HG02642 (cell line): ENCODE results near the gene HES7.

Source experiments
- ATAC-seq: cut with Tn5 transposase; IDR thresholded peaks from one replicate; pipeline ENCODE4 v1.9.1; 2021; ENCODE audit warnings: mild to moderate bottlenecking; ENCODE audit not compliant: unreplicated experiment, poor library complexity

Gene HES7

DNA sequence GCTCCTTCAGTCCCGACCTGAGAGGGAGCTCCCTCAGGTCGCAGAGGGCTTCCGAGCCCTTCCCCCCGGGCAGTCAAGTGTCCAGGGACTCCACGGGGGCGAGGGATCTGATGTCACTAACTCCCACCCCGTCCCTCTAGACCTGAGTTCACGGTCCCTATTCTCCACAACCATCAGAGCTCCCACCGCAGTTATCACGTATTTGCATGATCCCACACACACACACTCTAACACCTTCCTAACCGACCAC, 32.0 kb upstream of the HES7 start:
- no peak for ATAC-seq

DNA sequence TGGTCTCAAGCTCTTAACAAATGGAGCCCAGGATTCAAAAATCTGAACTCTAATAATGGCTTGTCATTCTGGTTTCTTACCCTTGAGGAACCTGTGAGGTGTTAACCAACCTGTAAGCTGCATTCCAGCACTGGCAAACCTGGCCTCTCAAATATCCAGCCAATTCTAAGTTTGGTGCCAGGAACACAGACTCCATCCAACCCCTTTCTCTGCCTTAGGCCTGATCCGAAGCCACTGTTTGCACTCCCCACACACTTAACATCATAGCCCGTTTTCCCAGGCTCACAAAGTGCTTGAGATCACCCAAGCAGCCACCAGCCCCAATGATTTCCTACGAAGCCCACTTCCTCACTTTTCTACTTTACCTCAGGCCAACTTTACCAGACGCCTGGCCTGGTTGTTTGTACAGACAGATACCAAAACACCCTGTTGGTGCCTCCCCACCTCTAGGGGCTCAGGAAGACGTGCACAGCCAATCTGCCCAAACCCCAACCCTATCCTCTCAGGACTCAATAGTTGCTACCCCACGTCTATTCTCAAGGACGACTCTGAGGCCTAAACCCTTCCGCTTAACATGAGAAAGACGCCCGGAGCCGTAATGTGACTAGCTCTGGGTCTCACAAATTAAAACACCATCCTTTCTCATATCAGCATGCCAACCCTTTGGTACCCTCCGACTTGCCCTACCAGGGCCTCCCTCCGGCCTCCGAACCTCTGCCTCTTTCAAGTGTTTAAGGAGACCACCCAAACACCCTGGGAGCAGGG, 31.5 kb upstream of the HES7 start:
- no peak for ATAC-seq

GRCh38 chr17:8154608-8155155, 30.8 kb upstream of the HES7 start:
- no peak for ATAC-seq

DNA sequence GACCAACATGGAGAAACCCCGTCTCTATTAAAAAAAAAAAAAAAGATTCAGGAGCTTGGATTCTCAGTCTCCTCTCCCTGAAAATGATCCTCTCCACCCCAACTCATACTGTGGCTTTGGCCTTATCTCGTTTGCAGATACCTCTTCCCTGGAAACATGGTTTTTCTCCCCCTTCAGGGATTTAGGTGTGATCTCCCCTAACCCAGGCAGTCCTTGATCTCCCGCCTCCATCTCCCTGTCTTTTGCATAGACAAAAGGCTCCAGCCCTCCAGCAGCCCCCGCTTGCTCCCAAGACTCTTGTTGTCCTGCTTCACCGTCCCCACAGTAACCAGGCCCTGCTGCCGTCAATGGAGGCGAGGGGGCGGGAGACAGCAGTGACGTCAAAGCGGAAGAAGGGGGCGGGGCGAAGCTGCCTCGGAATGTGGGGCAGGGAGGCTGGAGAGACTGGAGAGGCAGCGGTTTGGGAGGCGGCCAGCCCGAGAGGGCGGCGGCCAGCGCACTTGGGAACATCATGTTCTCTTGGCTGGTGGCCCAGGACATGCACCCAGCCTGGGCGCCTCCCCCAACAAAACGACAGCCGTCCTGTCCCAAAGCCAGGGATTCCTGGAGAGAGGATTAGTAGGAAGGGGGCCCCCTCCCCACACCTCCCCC, 30.2 kb upstream of the HES7 start:
- ATAC-seq: no peak

- ATAC-seq: no peak
Measured at GRCh38 chr17:8153525-8153956, 29.6 kb upstream of the HES7 start.

- no peak for ATAC-seq
Measured at GRCh38 chr17:8153031-8153451, 29.1 kb upstream of the HES7 start.

DNA sequence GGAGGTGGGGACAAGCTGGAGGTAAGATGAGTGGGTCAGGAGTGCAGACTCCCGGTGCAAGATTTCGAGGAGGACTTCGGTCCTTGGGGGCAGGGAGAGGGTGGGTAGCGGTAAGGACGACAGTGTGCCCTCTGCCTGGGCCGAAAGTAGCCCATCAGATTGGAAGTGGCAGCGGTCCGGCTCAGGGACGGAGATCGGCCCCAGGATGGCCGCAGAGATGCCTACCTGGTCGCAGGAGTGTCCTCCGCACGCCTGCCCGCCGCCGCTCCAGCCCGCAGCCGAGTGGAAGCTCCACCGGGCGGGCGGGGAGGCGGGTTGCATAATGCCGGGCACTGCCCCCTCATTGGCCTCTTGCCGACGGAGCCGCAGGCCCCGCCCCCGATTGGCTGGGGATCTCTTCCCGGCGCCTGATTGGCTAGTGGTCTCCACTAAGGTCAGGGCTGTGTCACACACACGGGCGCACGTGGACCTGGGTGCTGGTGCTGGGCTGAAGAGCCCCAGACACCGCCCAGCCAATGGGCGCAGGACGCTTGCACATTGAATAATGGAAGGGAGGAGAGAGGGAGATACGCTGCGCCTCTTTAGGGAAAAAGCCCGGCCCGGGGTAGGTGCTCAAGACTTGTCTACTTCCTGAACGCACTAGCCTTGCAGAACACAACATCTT, 28.3 kb upstream of the HES7 start, which contains the start of gene PER1:
Gene PER1, minus strand, starts transcription at position 293 of the 664 bp plus-strand sequence. CDS start 1,698 bp downstream, outside the sequence.
- ATAC-seq: peak; percentile 16

DNA sequence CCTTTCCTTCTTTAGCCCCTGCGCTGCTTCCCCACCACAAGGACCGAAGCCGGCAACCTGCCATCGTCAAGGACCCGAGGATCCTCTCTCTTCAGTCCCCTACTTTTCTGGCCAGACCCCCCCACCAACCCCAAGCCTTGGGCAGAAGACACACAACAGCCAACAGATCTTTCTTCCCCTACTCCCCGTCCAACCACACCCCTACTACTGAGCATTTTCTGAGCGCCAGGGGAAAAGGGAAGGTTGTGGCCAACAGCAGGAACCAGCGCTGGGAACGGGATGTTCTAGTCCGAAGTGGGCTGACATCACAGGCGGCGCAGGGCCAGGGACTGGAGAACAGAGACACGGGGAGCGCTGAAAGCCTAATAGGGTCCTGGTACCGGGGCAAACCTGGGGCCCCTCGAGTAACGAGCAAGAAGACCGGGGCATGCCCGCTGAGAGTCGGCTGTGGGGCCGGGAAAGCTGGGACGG, 27.8 kb upstream of the HES7 start:
- no peak for ATAC-seq

DNA sequence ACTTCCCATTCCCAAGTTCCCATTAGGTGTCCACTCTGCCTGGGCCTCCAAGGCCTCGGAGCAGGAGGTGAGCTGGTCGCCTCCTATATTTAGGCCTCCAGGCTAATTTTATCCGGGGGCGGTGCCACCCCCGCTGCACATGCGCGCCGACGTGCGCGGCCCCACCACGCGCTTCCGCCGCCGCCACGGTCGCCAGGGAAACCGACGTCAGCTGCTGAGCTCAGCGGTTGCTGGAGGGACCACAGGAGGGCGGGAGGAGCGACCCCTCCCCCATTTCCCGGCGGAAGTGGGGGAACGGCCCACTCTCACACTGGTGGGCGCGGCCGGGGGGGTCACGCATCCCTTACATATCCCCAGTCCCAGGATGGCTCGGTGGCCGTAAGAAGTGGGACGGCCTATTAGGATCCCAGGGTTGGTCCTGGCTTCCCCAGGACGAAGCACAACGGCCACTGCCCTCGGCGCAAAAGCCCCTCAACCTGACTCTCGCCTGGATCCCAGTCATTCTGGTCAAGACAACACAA, 27.3 kb upstream of the HES7 start:
- ATAC-seq: peak; percentile 53

DNA sequence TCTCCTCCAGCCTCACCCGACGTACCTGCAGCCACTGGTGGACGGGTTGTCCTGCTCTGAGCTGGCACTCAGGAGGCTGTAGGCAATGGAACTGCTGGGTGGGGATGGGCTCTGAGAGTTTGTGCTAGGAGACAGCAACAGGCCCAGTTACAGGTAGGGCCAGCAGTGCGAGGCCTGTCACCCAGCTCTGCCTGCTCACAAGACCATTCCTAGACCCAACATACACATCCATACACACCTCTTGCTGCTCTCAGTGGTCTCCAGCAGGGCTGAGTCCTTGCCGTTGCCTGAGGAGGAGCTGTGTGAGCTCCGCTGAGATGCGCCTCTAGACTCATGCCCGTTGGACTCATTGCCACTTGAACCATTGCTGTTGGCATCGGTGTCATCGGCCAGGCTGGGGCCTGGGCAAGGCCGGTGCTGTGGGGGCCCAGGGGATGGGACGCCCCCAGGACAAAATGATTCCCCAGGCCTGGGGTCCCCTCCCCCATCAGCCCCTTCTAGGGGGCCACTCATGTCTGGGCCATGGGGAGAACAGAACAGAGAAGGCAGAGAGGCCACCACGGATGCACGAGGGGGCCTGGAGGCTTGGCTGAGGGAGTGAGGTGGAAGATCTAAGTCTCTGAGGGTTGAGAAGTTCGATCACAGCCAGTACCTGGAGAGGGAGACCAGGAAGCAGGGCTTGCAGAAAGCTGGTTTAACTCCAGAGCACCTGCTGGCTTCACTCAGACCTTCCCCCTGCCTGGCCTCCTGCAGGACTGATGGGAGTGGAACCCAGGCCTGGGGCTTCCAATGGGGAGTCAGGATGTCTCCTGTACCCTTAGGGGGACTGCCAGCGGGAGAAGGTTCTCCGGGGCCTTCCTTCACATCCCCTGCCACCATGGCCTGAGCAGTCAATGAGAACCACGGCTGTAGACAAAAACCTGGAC, 26.6 kb upstream of the HES7 start:
- no peak for ATAC-seq

DNA sequence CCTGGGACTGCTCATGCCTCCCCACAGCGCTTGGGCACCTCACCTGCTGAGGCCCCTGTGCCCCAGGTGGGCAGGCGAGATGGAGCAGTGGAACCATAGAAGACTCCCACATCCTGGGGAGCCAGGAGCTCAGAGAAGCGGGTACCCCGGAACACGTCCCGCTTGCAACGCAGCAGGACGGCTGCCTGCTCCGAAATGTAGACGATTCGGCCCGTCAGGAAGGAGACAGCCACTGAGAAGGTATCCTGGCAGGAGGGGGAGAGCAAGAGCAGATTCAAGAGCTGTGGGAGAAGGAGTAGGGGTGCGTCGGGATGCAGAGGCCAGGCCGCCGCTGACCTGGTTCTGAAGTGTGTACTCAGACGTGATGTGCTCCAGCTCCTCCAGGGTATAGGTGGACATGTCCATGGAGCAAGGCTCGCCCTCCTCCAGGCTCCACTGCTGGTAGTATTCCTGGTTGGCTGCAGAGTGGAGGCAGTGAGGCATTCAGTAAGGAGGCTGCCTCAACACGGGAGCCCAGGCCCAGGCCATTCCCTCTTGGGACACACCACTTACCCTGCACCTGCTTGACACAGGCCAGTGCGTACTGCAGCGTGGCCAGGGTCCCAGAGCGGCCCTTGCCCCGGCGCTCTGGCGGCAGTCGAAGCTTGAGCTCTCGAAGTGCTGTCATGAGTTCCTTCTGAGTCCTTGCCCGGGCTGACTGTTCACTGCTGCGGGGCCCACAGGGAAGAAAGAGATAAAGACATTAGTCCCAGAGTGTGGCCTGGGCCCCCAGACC, 25.7 kb upstream of the HES7 start:
- no peak for ATAC-seq

GRCh38 chr17:8148560-8148959, 24.7 kb upstream of the HES7 start:
- no peak for ATAC-seq

DNA sequence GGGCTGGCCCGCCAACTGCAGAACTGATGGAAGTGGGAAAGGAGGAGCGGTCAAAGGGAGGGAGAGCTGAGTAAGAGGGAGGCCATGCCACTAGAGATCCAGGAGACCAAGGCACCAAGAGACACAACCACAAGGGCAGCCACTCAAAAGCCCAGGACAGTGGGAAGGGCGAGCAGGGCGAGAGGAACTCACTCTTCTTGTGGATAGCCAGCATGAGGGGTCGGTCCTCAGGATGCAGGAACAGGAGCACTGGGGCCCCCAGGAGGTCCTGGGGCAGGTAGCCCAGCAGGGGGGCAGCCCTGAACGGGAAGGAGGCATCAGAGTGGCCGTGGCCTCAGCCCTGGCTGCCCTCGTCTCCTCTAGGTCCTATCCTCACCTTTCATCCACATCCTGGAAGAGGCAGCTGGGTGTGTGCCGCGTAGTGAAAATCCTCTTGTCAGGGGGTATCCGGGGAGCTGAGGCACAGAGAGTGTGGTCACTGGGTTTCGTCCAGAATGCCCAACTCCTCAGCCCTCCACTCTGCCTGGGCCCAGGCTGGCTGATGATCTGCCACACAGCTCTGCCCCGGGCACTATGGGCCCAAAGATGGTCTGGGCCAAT, 24.0 kb upstream of the HES7 start:
- no peak for ATAC-seq

DNA sequence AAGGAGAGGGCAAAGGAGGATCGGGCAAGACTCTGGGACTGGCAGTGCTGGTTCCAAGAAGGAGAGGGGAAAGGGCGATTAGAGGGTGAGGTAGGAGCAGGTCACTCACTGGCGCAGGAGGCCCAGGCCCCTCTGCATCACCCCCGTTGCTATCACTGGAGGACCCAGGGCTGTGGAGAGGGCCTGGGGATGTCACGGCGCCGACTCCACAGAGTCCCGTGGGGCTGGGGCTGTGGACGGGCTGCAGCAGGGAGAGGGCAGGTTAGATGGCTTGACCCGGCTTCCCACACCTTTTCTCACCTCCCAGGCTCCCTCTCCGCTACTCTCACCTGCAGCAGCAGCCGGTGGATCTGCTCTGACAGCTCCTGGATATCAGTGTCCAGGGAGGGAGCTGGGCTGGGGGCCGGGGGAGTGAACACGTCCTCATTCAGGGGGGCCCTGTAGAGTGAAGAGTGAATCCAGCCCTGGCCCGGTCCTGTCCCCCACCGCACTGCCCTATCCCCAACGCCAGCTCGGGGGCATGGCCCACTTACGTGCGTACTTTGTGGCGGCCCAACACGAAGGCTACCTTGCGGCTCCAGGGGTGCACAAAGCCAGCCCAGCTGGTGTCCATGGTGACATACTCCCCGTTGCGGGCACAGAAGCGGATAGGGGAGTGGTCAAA, 23.4 kb upstream of the HES7 start:
- no peak for ATAC-seq

GRCh38 chr17:8146381-8147140, 22.7 kb upstream of the HES7 start:
- ATAC-seq: no peak

DNA sequence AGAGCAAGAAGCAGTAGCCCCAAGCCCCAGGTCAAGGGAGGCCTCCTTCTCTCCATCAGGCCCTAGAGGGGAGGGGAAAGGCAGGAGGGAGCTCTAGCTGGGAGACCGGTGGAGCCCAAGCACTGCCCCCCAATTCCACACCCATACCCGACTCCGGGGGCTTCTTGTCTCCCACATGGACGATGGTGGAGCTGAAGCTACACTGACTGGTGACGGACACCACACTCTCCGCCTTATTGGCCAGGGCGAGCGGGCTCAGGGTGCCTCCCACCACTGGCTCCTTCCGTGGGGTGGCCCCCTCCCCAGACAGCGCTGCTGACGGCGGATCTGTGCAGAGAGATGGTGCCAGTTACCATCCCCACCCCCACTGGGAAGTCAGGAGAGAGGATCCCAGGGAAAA, 21.9 kb upstream of the HES7 start:
- no peak for ATAC-seq

DNA sequence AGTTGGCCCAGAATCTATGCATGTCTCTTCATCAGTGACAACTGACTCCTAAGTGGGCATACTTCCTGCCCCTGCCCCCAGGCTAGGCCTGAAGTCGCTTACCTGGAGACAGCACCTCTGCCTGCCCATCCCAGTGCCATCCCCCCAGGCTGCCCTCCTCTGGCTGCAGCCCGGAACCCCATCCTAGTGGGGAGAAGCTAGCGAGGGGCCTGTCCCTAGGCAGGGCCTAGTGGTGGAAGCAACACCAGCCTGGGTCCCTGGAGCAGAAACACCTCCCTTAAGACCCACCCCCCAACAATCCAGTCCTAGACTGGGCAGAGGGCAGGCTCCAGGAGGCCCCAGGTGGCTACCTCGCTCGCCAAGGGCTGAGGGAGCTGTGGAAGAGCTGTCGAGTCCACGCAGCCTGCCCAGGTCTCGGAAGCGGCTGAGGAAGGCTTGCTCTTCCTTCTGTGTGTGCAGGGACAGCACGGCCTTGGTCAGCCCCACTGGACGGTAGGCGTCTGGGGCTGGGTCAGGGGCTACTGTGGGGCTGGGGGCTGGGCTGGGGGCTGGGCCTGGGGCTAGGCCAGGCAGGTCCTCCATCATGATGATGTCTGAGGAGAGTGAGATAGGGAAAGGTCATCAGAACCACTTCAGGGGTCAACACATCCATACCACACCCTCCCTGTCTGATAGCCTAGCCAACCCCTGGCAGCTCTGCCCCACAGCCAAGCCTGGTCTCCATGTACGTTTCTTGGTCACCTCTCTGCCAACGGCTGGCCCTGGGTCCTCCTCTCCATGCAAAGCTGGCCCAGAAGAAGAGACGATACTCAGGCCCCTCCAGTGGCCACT, 20.7 kb upstream of the HES7 start:
- ATAC-seq: no peak
